Left ventricle myocardium superior (tissue), 1 donor: ENCODE data around the gene PAX5. TPM values are rescaled to one million over a fixed set of nuclear protein-coding genes. Genes with fewer than 3 reads are reported as not detected.

Experiments
- ATAC-seq: fragments of 200-7000 bp; cut with Tn5 transposase; one replicate; pipeline ENCODE4 v1.9.1; 2020; ENCODE audit warnings: mild to moderate bottlenecking, moderate library complexity
- DNase-seq: peaks from one replicate; pipeline ENCODE4 v3.0.0-alpha.2; 2020
- intact Hi-C: fragments of 100-400 bp; cut with micrococcal nuclease; formaldehyde crosslinking; loops from one replicate; pipeline ENCODE4 v1.11.0; 2022
- total RNA-seq: library from RNA; stranded (reverse); fragmentation: NEBNext Ultra II Directional; extraction: Animal tissue kit (Norgen Biotek cat#: 25700); gene quantifications from one replicate; pipeline ENCODE4 v1.2.1, GENCODE V29; 2021
- donor health status: DM: no; HTN: yes; CAD: no; lungs with severe emphysema.

The PAX5 gene
- total RNA-seq, 1 donor from 2014 or later = not detected

DNA sequence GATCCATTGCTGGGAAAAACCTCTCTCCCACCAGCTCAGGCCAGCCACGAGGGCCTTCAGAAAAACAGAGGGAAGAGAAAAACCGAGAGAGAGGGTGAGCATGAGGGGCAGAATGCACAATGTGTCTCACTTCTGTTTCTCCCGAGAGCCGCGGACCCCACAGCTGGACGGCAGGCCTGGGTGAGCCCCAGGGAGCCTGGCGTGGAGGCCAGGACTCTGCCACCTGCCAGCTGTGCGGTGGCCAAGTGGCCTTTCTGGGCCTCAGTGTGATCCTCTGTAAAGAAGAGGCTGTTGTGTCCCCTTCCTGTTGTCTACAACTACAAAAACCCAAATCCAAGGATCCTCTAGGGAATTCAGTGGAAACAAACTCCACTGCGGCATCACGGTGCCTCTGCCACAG, 179.3 kb downstream of the PAX5 start:
- no peak for ATAC-seq
- intact Hi-C loops = no loop called here
- no peak for DNase-seq

DNA sequence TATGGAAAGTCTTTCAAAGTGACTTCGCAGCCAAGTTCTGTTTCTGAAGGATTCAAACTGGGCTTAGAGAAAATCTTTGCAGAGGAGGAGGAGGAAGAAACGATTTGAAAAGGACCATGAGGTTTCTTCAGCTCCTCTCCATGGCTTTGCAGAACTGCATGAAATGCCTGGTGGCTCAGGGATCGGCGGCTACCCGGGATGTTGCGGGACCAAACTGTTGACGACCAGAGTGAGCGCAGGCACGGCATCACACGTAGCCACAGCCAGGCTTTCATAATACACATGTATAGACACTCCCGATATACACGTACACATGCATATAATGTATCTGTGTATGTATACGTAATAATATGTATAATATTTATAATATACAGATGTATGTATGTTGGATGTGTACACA, 180.0 kb downstream of the PAX5 start:
- no peak for DNase-seq
- ATAC-seq = no peak
- intact Hi-C loops = no loop called here

- no peak for DNase-seq
- no peak for ATAC-seq
- intact Hi-C loops = no loop called here
These were observed 180.8 kb downstream of the PAX5 start for GRCh38 chr9:36853233-36853632.

DNA sequence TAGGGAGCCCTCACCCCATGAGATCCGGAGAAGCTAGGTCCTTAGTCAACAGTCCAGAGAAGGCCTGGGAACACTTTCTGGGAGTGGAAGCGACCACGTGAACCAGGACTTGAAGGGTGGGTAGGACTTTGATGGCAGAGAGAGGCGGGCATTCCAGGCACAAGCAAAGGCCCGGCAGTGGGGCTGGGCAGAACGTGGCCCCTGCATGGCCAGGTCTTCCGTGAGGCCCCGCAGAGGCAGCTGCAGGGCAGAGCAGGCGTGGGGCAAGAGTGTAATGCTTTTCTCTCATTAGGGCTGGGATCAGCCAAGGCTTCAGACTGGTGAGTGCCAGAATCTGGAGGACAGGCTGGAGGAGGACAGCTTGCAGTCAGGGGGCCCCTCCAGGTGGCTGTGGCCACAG, 184.1 kb downstream of the PAX5 start:
- ATAC-seq = no peak
- intact Hi-C loops = no loop called here
- no peak for DNase-seq

DNA sequence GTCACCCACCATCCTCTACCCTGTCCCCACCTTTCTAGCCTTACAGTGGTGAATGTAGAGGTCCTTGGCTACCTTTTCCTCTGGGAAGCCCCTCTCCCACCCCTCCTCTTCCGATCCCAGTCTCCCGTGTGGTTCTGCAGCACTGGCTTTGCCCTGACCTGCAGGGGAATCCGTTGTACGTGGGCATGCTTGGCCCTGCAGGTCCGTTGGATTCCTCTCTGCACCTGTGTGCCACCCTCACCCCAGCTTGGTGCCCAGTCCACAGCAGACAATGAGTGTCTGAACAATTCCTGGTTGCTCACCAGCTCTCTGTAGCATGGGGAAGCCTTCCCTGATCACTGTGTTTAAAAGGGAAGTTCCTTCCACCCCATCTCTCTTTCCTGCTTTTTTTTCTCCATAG, 185.1 kb downstream of the PAX5 start:
- intact Hi-C loops = no loop called here
- DNase-seq (no peak), ATAC-seq (no peak)

- no peak for ATAC-seq
- intact Hi-C loops = no loop called here
These were observed 186.0 kb downstream of the PAX5 start for GRCh38 chr9:36847781-36848673.

DNA sequence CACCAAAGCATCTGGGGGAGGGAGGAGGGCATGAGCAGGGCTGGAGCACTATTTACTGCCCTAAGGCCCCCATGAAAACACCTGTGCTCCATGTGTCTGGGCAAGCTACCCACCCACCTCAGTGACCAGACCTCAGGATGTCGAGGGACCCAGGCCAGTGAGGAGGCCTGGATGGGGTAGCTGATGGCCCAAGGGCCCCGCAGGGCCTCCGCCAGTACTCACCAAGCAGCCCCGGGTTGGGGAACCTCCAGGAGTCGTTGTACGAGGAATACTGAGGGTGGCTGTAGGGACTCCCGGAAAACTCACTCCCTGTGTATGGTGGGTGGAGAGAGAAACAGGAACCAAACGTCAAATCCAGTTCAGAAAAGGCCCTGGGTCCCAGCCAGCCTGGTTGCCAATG, 187.4 kb downstream of the PAX5 start:
- intact Hi-C loops = no loop called here
- no peak for DNase-seq

More at GRCh38 chr9:36847781-36848673, 186.0 kb downstream of the PAX5 start:
- DNase-seq = no peak

DNA sequence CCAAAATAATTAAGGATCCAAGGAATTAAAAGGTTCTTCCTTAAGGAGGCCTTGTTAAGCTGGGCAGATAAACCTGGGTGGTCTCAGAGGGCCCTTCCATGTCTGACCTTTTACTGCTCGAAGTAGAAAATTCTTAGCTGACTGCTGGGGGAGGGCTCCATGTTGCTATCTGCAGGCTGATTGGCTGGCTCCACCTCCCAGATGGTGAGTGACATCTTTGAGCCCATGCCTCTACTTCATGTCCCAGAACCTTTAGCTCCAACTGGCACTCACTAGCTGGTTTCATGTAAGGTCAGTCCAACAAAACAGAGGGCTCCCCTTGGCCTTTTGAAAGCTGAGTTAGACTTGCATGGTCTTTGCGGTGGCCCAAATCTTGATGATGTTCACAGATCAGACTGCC, 188.2 kb downstream of the PAX5 start:
- no peak for DNase-seq
- no peak for ATAC-seq
- intact Hi-C loops = no loop called here

More for the DNA sequence above, 187.4 kb downstream of the PAX5 start:
- ATAC-seq = no peak

DNA sequence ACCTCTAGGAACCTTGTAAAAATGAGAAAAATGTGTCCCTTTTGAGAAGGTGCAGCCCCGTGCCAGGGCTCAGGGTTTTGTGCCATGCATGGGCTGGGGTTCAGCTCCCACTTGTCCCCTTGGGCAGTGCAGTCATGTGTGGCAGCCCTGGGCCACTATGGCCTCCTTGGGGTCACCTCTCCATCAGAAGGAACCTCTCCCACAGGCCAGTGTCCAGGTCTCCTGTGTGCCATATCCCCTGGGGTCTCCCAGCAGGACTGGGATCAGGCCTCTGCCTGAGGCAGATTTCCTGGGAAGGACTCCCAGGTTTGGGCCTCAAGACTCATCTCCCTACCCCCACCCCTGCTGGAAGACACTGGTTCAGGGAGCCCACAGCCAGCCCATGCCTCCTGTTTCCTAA, 189.1 kb downstream of the PAX5 start:
- ATAC-seq (no peak), DNase-seq (no peak)
- intact Hi-C loops = no loop called here

DNA sequence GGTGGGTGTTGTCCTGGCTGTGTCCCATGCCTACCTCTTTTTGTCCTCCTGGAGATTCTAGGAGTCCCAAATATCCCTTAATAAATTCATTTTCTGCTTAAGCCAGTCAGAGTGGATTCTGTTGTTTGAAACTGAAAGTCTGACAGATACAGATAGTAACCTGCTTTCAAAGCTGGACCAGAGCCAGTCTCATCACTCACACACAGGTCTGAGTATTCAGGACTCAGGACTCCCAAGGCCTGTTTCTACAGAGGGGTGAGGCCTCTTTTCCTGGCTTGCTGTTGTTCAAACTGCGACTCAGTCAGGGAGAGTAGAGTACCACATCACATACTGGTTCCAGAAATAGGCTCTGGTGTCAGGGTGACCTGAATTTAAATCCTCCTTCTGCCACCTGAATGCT, 190.1 kb downstream of the PAX5 start:
- ATAC-seq = no peak
- intact Hi-C loops = no loop called here

DNA sequence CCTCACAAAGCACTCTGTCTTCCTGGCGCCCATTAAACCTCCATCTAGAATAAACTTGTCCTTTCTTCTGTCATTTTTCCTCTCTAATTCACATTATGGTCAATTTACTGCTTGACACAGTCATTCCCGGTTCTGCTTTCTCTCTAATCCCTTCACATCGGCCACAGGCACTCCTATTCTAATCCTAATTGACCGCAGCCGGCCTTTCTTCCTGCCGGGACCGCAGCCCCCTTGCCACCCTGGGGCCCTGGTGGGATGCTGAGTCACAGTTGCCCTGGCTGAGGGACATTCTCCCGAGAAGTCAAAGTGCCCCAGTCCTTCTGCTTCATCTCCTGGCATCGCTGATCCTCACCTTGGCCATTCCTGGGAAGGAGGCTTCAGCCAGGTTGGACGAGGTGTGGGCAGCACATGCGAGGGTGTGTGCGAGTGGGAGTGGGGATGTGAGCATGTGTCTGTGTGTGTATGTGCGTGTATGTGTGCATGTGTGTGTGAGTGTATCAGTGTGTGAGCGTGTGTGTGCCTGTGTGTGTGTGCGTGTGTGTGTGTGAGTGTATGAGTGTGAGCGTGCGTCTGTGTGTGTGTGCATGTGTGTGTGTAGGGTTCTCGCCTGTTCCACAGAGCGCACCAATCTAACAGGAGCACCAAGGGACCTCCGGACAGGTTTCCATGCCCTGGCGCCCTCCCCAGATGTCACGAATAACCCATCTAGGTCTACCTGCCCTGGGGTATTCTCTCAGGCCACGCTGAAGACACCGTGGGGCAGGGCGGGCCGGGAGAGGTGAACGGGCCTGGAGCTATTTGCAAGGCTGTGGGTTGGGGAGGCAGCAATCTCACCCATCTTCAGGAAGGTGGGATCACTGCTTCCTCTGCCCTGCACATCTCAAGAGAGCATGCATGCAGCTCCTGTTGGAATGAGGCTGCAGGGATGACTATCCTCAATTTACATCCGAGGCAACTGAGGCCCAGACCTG, 191.2 kb downstream of the PAX5 start:
- ATAC-seq = no peak
- intact Hi-C loops = no loop called here
- DNase-seq = no peak

More for the DNA sequence above, 190.1 kb downstream of the PAX5 start:
- DNase-seq = no peak

DNA sequence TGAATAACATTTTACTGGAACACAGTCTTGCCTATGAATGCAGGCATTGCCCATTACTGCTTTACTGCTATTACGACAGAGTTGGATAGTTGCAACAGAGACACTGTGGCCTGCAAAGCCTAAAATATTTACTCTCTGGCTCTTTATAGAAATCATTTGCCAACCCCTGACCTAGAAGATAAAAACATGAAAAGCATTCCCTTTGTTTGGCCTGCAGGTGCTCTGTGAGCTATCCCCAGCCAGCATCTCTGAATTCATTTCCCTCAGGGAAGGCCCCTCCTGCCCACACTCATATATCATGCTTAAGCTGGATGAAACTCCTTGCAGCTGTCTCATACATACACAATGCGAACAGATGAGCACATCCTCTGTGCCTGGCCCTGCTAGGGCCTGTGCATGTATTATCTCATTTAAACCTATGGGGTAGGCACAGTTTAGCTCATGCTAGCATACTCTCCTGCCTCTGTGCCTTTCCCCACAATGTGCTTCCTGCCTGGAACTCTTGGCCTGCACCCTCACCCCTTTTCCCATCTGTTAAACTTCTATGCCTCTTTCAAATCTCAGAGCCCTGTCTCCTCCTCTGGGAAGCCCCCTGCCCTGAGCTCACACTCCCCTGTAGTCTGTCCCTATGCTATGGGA, 193.1 kb downstream of the PAX5 start:
- intact Hi-C loops = no loop called here
- no peak for DNase-seq
- ATAC-seq = no peak

- no peak for ATAC-seq
- intact Hi-C loops = no loop called here
- no peak for DNase-seq
These were observed 194.8 kb downstream of the PAX5 start for GRCh38 chr9:36839131-36839885.

DNA sequence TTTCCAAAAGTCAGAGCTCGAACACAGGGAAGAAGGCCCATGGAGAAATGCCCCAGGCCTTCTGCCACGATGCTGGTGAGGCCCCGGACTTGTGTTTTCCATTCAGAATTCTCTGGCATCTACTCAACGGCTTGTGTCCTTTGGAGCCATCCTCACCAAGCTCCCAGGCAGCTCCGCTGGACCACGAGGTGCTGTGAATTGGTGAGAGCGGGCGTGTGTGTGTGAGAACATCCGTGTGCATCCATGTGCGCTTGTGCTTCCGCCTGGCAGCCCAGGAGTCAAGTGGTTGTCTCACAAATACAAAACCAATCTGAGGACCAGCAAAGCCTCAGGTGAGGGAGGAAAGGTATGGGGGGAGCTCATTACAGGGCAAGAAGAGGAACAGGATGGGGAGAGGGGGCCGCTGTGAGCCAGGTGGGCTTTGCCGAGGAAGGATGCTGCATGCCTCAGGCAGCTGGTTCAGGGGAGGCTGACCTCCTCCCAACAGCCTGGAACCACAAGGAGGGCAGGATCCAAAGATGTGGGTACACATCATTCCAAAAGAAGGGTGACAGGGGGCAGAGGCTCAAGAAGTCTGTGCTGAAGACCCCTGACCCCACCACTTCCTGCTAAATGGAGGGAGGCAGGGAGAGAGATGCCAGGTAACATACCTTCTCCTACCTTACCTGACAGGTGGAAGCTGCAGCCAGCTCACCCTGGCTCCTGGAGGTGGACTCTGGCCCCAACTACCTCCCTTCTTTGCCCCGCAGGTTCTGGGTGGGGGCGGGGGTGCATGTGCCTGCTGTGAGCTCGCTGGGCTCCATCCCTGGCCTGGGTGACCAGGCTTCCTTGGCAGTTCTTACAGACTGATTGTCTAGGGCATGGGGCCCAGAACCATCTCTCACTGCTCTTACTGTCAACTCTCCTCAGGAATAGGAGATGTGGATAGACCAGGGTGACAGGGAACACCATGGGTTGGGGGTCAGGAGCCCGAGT, 196.3 kb downstream of the PAX5 start:
- DNase-seq = no peak
- intact Hi-C loops = no loop called here
- ATAC-seq = no peak

GRCh38 chr9:36836486-36836885, 197.6 kb downstream of the PAX5 start:
- intact Hi-C loops = no loop called here
- ATAC-seq (no peak), DNase-seq (no peak)

DNA sequence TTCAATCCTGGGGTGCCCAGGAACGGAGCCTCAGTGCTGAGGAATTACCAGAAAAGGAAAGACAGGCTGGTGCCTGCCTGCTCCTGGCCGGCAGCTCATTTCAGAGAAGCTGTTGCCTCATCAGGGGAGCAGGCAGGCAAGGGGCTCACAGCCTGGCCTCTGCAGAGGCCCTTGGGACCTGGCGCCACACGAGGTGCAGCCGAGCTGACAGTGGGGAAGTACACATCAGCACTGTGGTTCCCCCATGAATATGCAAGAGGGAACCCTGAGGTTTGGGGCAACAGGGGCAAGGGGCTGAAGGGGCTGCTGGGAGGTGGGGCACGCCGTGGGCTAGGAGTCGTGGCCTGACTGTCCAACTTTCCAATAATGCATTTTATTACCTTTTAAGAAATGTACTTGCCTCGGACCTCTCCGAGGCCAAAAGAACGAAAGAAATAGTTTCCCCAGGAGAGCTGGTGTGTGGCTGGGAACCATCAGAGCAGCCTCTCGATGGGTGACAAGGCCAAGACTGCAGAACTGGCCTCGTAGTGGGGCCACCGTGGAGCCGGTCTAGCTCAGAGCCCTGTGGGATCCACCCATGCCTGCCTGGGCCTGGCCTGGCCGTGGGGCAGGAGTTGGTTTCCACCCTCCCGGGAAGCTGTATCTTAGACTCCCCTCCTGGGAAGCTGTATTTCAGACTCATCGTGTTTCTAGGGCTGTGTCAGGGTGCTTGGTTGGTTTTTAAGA, 198.6 kb downstream of the PAX5 start:
- intact Hi-C loops = no loop called here
- DNase-seq (no peak), ATAC-seq (no peak)

DNA sequence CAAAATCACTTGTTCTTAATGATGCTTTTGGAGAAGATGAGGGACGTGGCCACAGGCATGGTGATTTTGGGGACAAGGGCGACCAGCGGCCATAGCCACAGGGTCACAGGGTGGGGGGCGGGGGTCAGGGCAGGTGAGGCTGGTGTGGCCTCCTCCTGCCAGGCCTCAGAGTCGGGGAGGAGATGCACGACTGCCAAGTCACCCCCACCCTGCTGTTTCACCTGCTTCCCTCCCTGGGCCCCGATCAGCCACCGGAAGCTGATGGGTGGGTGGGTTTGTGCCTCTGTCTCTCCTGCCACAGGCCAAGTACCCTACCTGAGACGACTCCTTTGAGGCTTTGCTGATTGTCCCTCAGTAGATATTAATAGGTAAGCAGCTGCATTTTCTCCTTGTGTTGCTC, 199.3 kb downstream of the PAX5 start:
- intact Hi-C loops = no loop called here

More for the DNA sequence above, 199.3 kb downstream of the PAX5 start:
- no peak for DNase-seq
- ATAC-seq = no peak
